ENCODE data around the gene ARFGEF3. TPM values are rescaled to one million over a fixed set of nuclear protein-coding genes. Genes with fewer than 3 reads are reported as not detected.

ARFGEF3 gene
- total RNA-seq, 2 experiments from 2014 or later: 0.05 to 0.08 TPM

- peaks cover 25% of the 10 kb centered on the region for H3K27me3 Mint-ChIP-seq (ENCODE audit: low read depth)
- H3K9me3 Mint-ChIP-seq (ENCODE audit: insufficient read depth): no peaks in the 10 kb centered on the region
- no peaks in the 10 kb centered on the region for H3K4me1 Mint-ChIP-seq (ENCODE audit: low read depth)
- DNase-seq: no peak
- ChIA-PET CTCF (interaction anchor here (1.2 kb wide), 1 partner anchor 107 kb away, joined by 3 read pairs; no protein-coding TSS in a partner anchor), POLR2A (no interaction called here)
- H3K36me3 Mint-ChIP-seq (ENCODE audit: low read depth): no peaks in the 10 kb centered on the region
- no peak overlapping the region for H3K4me3 Mint-ChIP-seq
- no peak for ATAC-seq
- H3K27ac Mint-ChIP-seq: no peak overlapping the region
These were observed 61.3 kb downstream of the ARFGEF3 start for GRCh38 chr6:138222901-138223546.

- H3K4me3 Mint-ChIP-seq: no peak overlapping the region
- ATAC-seq: no peak
- DNase-seq: no peak
- POLR2A ChIA-PET: no interaction called here
- H3K9me3 Mint-ChIP-seq (ENCODE audit: insufficient read depth): no peaks in the 10 kb centered on the region
- H3K27me3 Mint-ChIP-seq (ENCODE audit: low read depth): peaks cover 15% of the 10 kb centered on the region
- CTCF ChIA-PET: no interaction called here
- no peaks in the 10 kb centered on the region for H3K4me1 Mint-ChIP-seq (ENCODE audit: low read depth)
- no peak overlapping the region for H3K27ac Mint-ChIP-seq
- no peaks in the 10 kb centered on the region for H3K36me3 Mint-ChIP-seq (ENCODE audit: low read depth)
These were observed 64.2 kb downstream of the ARFGEF3 start for GRCh38 chr6:138225953-138226352.

- ChIA-PET POLR2A (no interaction called here), CTCF (no interaction called here)
- no peak for ATAC-seq
- no peak overlapping the region for H3K27ac Mint-ChIP-seq
- H3K36me3 Mint-ChIP-seq (ENCODE audit: low read depth): no peaks in the 10 kb centered on the region
- no peaks in the 10 kb centered on the region for H3K9me3 Mint-ChIP-seq (ENCODE audit: insufficient read depth)
- DNase-seq: no peak
- H3K27me3 Mint-ChIP-seq (ENCODE audit: low read depth): peaks cover 14% of the 10 kb centered on the region
- H3K4me1 Mint-ChIP-seq (ENCODE audit: low read depth): no peaks in the 10 kb centered on the region
- H3K4me3 Mint-ChIP-seq: no peak overlapping the region
These were observed 65.1 kb downstream of the ARFGEF3 start for GRCh38 chr6:138226700-138227315.

- CTCF ChIA-PET: no interaction called here
- Mint-ChIP-seq H3K9me3 (ENCODE audit: insufficient read depth) (no peaks in the 10 kb centered on the region), H3K4me3 (no peak overlapping the region), H3K4me1 (ENCODE audit: low read depth) (no peaks in the 10 kb centered on the region), H3K27ac (no peak overlapping the region), H3K36me3 (ENCODE audit: low read depth) (no peaks in the 10 kb centered on the region), H3K27me3 (ENCODE audit: low read depth) (peaks cover 11% of the 10 kb centered on the region)
- ATAC-seq (no peak), DNase-seq (no peak)
- POLR2A ChIA-PET: no interaction called here
These were observed 65.6 kb downstream of the ARFGEF3 start for GRCh38 chr6:138227316-138227781.

GRCh38 chr6:138229072-138229471 lies 67.3 kb downstream of the ARFGEF3 start:
- DNase-seq (no peak), ATAC-seq (no peak)
- H3K27ac Mint-ChIP-seq: no peak overlapping the region
- H3K4me3 Mint-ChIP-seq: no peak overlapping the region
- POLR2A ChIA-PET: no interaction called here
- H3K27me3 Mint-ChIP-seq (ENCODE audit: low read depth): peaks cover 7% of the 10 kb centered on the region
- no peaks in the 10 kb centered on the region for H3K4me1 Mint-ChIP-seq (ENCODE audit: low read depth)
- no peaks in the 10 kb centered on the region for H3K36me3 Mint-ChIP-seq (ENCODE audit: low read depth)
- CTCF ChIA-PET: no interaction called here
- H3K9me3 Mint-ChIP-seq (ENCODE audit: insufficient read depth): no peaks in the 10 kb centered on the region

- Mint-ChIP-seq H3K27ac (no peak overlapping the region), H3K36me3 (ENCODE audit: low read depth) (no peaks in the 10 kb centered on the region), H3K4me1 (ENCODE audit: low read depth) (no peaks in the 10 kb centered on the region), H3K4me3 (no peak overlapping the region), H3K27me3 (ENCODE audit: low read depth) (peaks cover 4% of the 10 kb centered on the region), H3K9me3 (ENCODE audit: insufficient read depth) (no peaks in the 10 kb centered on the region)
- DNase-seq (no peak), ATAC-seq (no peak)
- CTCF ChIA-PET: no interaction called here
- POLR2A ChIA-PET: no interaction called here
These were observed 68.0 kb downstream of the ARFGEF3 start for GRCh38 chr6:138229663-138230179.

GRCh38 chr6:138230221-138230620 lies 68.5 kb downstream of the ARFGEF3 start:
- POLR2A ChIA-PET: no interaction called here
- CTCF ChIA-PET: no interaction called here
- H3K4me3 Mint-ChIP-seq: no peak overlapping the region
- H3K27me3 Mint-ChIP-seq (ENCODE audit: low read depth): peaks cover 6% of the 10 kb centered on the region
- H3K9me3 Mint-ChIP-seq (ENCODE audit: insufficient read depth): no peaks in the 10 kb centered on the region
- H3K27ac Mint-ChIP-seq: no peak overlapping the region
- no peaks in the 10 kb centered on the region for H3K36me3 Mint-ChIP-seq (ENCODE audit: low read depth)
- ATAC-seq (no peak), DNase-seq (no peak)
- no peaks in the 10 kb centered on the region for H3K4me1 Mint-ChIP-seq (ENCODE audit: low read depth)

GRCh38 chr6:138230759-138231380 lies 69.1 kb downstream of the ARFGEF3 start:
- DNase-seq (no peak), ATAC-seq (no peak)
- POLR2A ChIA-PET: no interaction called here
- H3K27me3 Mint-ChIP-seq (ENCODE audit: low read depth): peaks cover 6% of the 10 kb centered on the region
- CTCF ChIA-PET: no interaction called here
- H3K4me1 Mint-ChIP-seq (ENCODE audit: low read depth): no peaks in the 10 kb centered on the region
- no peak overlapping the region for H3K4me3 Mint-ChIP-seq
- H3K9me3 Mint-ChIP-seq (ENCODE audit: insufficient read depth): no peaks in the 10 kb centered on the region
- no peak overlapping the region for H3K27ac Mint-ChIP-seq
- H3K36me3 Mint-ChIP-seq (ENCODE audit: low read depth): no peaks in the 10 kb centered on the region

- H3K27ac Mint-ChIP-seq: no peak overlapping the region
- no peaks in the 10 kb centered on the region for H3K36me3 Mint-ChIP-seq (ENCODE audit: low read depth)
- no peak overlapping the region for H3K4me3 Mint-ChIP-seq
- POLR2A ChIA-PET: no interaction called here
- no peaks in the 10 kb centered on the region for H3K9me3 Mint-ChIP-seq (ENCODE audit: insufficient read depth)
- H3K4me1 Mint-ChIP-seq (ENCODE audit: low read depth): no peaks in the 10 kb centered on the region
- peaks cover 6% of the 10 kb centered on the region for H3K27me3 Mint-ChIP-seq (ENCODE audit: low read depth)
- CTCF ChIA-PET: no interaction called here
- no peak for DNase-seq
- ATAC-seq: no peak
These were observed 69.7 kb downstream of the ARFGEF3 start for GRCh38 chr6:138231381-138231886.

GRCh38 chr6:138234363-138234762 lies 72.6 kb downstream of the ARFGEF3 start:
- CTCF ChIA-PET: no interaction called here
- no peak for ATAC-seq
- H3K36me3 Mint-ChIP-seq (ENCODE audit: low read depth): no peaks in the 10 kb centered on the region
- DNase-seq: no peak
- H3K9me3 Mint-ChIP-seq (ENCODE audit: insufficient read depth): no peaks in the 10 kb centered on the region
- POLR2A ChIA-PET: no interaction called here
- no peaks in the 10 kb centered on the region for H3K4me1 Mint-ChIP-seq (ENCODE audit: low read depth)
- no peak overlapping the region for H3K4me3 Mint-ChIP-seq
- H3K27ac Mint-ChIP-seq: no peak overlapping the region
- H3K27me3 Mint-ChIP-seq (ENCODE audit: low read depth): peaks cover 6% of the 10 kb centered on the region

GRCh38 chr6:138235205-138235604 lies 73.5 kb downstream of the ARFGEF3 start:
- Mint-ChIP-seq H3K27ac (no peak overlapping the region), H3K9me3 (ENCODE audit: insufficient read depth) (no peaks in the 10 kb centered on the region), H3K27me3 (ENCODE audit: low read depth) (peaks cover 2% of the 10 kb centered on the region), H3K4me1 (ENCODE audit: low read depth) (no peaks in the 10 kb centered on the region), H3K36me3 (ENCODE audit: low read depth) (no peaks in the 10 kb centered on the region), H3K4me3 (no peak overlapping the region)
- ChIA-PET POLR2A (no interaction called here), CTCF (interaction anchor here (1.4 kb wide), 1 partner anchor 52 kb away, joined by 4 read pairs; no protein-coding TSS in a partner anchor)
- ATAC-seq (no peak), DNase-seq (no peak)

- POLR2A ChIA-PET: no interaction called here
- Mint-ChIP-seq H3K36me3 (ENCODE audit: low read depth) (no peaks in the 10 kb centered on the region), H3K4me1 (ENCODE audit: low read depth) (no peaks in the 10 kb centered on the region), H3K27ac (no peak overlapping the region), H3K27me3 (ENCODE audit: low read depth) (peaks cover 2% of the 10 kb centered on the region), H3K4me3 (no peak overlapping the region), H3K9me3 (ENCODE audit: insufficient read depth) (no peaks in the 10 kb centered on the region)
- DNase-seq (no peak), ATAC-seq (no peak)
- CTCF ChIA-PET: interaction anchor here (1.4 kb wide), 1 partner anchor 52 kb away, joined by 4 read pairs; no protein-coding TSS in a partner anchor
These were observed 74.0 kb downstream of the ARFGEF3 start for GRCh38 chr6:138235693-138236092.

Data from activated CD8-positive, alpha-beta T cell treated with anti-CD3 and anti-CD28 coated beads, Interleukin-2, amount 10 ng/mL, durations not matched to agents 7 days and 5 days (primary cell).